Measurements from ENCODE around the gene RXRG. TPM values are rescaled to one million over a fixed set of nuclear protein-coding genes. Genes with fewer than 3 reads are reported as not detected.

The RXRG gene
- total RNA-seq, 1 experiment from 2014 or later, result not detected

DNA sequence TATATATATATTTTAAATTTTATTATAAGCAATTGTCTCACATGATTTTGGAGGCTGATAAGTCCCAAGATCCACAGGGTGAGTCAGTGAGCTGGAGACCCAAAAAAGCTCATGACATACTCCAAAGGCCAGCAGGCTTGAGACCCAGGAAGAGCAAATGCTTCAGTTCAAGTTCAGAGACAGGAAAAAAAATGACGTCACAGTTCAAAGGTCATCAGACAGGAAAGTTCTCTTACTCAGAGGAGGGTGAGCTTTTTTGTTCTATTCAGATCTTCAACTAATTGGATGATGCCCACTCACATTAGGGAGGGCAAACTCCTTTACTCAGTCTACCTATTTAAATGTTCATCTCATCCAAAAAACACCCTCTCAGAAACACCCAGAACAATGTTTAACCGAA, 18.2 kb downstream of the RXRG start:
- peaks cover 19% of the 10 kb centered on the region for H3K27me3 Mint-ChIP-seq (ENCODE audit: low read depth)
- Histone ChIP-seq H2AFZ (ENCODE audit: low read length) (no peak overlapping the region), H3K79me2 (ENCODE audit: insufficient read depth, low read length) (no peaks in the 10 kb centered on the region), H3K14ac (ENCODE audit: insufficient read depth, low read length) (no peak overlapping the region), H4K8ac (replicated peaks; ENCODE audit: insufficient read length, low read depth, low read length) (no peak overlapping the region), H2AK5ac (ENCODE audit: insufficient read length, low read length) (no peak overlapping the region), H3K4me2 (ENCODE audit: insufficient read depth, insufficient read length, low read length) (no peak overlapping the region), H3K4me1 (ENCODE audit: insufficient read depth, low read length) (no peaks in the 10 kb centered on the region), H2BK12ac (ENCODE audit: insufficient read length, low read depth, low read length) (no peak overlapping the region), H4K20me1 (ENCODE audit: control insufficient read depth, insufficient read depth, insufficient read length) (no peaks in the 10 kb centered on the region), H2BK20ac (ENCODE audit: low read depth, low read length, poor library complexity, severe bottlenecking) (no peak overlapping the region), H3K9me3 (ENCODE audit: control insufficient read depth, low read depth, low read length) (no peaks in the 10 kb centered on the region), H2BK5ac (ENCODE audit: insufficient read length, low read length) (no peak overlapping the region), H3K9ac (ENCODE audit: extremely low read depth, insufficient read length, low read length) (no peak overlapping the region), H4K91ac (ENCODE audit: insufficient read length, low read depth, low read length) (no peak overlapping the region), H4K5ac (ENCODE audit: insufficient read length, low read depth, low read length) (no peak overlapping the region), H3K27ac (ENCODE audit: insufficient read length, low read depth, low read length) (no peak overlapping the region), H3K27me3 (ENCODE audit: insufficient read depth, low read length) (no peaks in the 10 kb centered on the region), H3K56ac (ENCODE audit: insufficient read length, low read depth, low read length) (no peak overlapping the region), H3K18ac (ENCODE audit: insufficient read length, low read depth, low read length) (no peak overlapping the region), H2BK120ac (ENCODE audit: low read depth, low read length, poor library complexity, severe bottlenecking) (no peak overlapping the region), H3K23me2 (ENCODE audit: insufficient read length, low read depth, low read length, poor library complexity, severe bottlenecking) (no peaks in the 10 kb centered on the region), H3K4ac (ENCODE audit: low read depth, low read length) (no peak overlapping the region), H3K79me1 (ENCODE audit: insufficient read depth, low read depth, low read length, poor library complexity, severe bottlenecking) (no peaks in the 10 kb centered on the region), H2BK15ac (ENCODE audit: low read depth, low read length) (no peak overlapping the region), H3K23ac (ENCODE audit: insufficient read length, low read depth, low read length) (no peak overlapping the region), H3T11ph (ENCODE audit: low read length) (no peak overlapping the region)
- no peaks in the 10 kb centered on the region for H3K4me1 Mint-ChIP-seq
- TF ChIP-seq CTCF (conservative IDR thresholded peaks at IDR 0.05), result no peak
- DNase-seq, result no peak
- no peaks in the 10 kb centered on the region for H3K9me3 Mint-ChIP-seq
- H3K27ac Mint-ChIP-seq, result no peak overlapping the region
- no peaks in the 10 kb centered on the region for H3K36me3 Mint-ChIP-seq (ENCODE audit: insufficient read depth in 1 of 3, low read depth in 3 of 3)
- WGBS (ENCODE audit: extremely low coverage, insufficient read length, low lambda C conversion rate), result no CpG with 5 or more reads among the region's 2 CpGs
- H3K4me3 Mint-ChIP-seq, result no peak overlapping the region

Data from H9 (cell line).